Neural crest cell (in vitro differentiated cells): Measurements from ENCODE around the gene THTPA. TPM values are rescaled to one million over a fixed set of nuclear protein-coding genes. Genes with fewer than 3 reads are reported as not detected.

Experiments used
- DNase-seq: peaks from one replicate; pipeline ENCODE4 v3.0.0; 2021; ENCODE audit warnings: low read depth, mixed read lengths, low spot score
- H3K27ac Mint-ChIP-seq: one replicate; pipeline ENCODE4 v1.8.0; 2021; ENCODE audit warnings: mild to moderate bottlenecking, mixed read lengths; ENCODE audit not compliant: unreplicated experiment
- H3K27me3 Mint-ChIP-seq: 2 replicates; pipeline ENCODE4 v1.8.0; 2021; ENCODE audit warnings: low read depth, mild to moderate bottlenecking, mixed read lengths
- H3K36me3 Mint-ChIP-seq: 2 replicates; pipeline ENCODE4 v1.8.0; 2021; ENCODE audit warnings: low read depth, mild to moderate bottlenecking, mixed read lengths
- H3K4me1 Mint-ChIP-seq: 2 replicates; pipeline ENCODE4 v1.8.0; 2021; ENCODE audit warnings: mixed read lengths
- H3K4me3 Mint-ChIP-seq: one replicate; pipeline ENCODE4 v1.8.0; 2021; ENCODE audit warnings: mild to moderate bottlenecking, mixed read lengths
- H3K9me3 Mint-ChIP-seq: 2 replicates; pipeline ENCODE4 v1.8.0; 2021; ENCODE audit warnings: mixed read lengths
- total RNA-seq: library from RNA; stranded (reverse); gene quantifications from 2 replicates; pipeline ENCODE4 v1.2.1, GENCODE V29; 2021
- TF ChIP-seq, protein P1 (sequence below): fragments of 200-600 bp; sonication (generic); conservative IDR thresholded peaks from 2 replicates; pipeline ENCODE4 v1.5.0; 2021; ENCODE audit warnings: antibody characterized with exemption, mild to moderate bottlenecking

Gene THTPA
- total RNA-seq, 1 donor from 2014 or later, result 19.4 TPM

DNA sequence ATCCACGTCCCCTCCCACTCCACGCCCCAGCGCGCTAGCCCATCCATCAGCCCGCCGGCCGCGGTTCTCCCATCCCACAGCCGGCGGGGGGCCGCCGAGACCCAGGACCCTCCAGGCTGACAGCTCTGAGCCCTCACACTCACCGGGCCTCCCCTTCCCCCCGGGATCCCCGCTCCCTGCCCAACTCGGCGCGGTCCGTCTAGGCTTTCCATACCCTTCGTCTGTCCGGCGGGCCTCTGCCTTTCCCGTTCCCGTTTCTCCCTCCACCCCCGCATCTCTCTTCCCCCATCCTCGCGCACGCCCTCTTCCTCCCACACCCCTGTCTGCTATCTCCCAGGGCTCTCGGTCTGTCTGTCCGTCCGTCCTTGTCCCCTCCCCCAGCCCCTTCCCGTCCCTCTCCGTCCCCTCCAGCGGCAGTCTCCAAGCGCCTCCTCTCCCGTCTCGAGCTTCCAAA, 5.2 kb upstream of the THTPA start:
- H3K36me3 Mint-ChIP-seq, result no peaks in the 10 kb centered on the region
- peaks cover 12% of the 10 kb centered on the region for H3K4me1 Mint-ChIP-seq
- DNase-seq, result no peak
- peak overlapping the region; percentile 21 for H3K27ac Mint-ChIP-seq
- no peaks in the 10 kb centered on the region for H3K9me3 Mint-ChIP-seq
- no peaks in the 10 kb centered on the region for H3K27me3 Mint-ChIP-seq
- H3K4me3 Mint-ChIP-seq, result no peak overlapping the region
- TF ChIP-seq, protein P1, sequence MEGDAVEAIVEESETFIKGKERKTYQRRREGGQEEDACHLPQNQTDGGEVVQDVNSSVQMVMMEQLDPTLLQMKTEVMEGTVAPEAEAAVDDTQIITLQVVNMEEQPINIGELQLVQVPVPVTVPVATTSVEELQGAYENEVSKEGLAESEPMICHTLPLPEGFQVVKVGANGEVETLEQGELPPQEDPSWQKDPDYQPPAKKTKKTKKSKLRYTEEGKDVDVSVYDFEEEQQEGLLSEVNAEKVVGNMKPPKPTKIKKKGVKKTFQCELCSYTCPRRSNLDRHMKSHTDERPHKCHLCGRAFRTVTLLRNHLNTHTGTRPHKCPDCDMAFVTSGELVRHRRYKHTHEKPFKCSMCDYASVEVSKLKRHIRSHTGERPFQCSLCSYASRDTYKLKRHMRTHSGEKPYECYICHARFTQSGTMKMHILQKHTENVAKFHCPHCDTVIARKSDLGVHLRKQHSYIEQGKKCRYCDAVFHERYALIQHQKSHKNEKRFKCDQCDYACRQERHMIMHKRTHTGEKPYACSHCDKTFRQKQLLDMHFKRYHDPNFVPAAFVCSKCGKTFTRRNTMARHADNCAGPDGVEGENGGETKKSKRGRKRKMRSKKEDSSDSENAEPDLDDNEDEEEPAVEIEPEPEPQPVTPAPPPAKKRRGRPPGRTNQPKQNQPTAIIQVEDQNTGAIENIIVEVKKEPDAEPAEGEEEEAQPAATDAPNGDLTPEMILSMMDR, result no peak

DNA sequence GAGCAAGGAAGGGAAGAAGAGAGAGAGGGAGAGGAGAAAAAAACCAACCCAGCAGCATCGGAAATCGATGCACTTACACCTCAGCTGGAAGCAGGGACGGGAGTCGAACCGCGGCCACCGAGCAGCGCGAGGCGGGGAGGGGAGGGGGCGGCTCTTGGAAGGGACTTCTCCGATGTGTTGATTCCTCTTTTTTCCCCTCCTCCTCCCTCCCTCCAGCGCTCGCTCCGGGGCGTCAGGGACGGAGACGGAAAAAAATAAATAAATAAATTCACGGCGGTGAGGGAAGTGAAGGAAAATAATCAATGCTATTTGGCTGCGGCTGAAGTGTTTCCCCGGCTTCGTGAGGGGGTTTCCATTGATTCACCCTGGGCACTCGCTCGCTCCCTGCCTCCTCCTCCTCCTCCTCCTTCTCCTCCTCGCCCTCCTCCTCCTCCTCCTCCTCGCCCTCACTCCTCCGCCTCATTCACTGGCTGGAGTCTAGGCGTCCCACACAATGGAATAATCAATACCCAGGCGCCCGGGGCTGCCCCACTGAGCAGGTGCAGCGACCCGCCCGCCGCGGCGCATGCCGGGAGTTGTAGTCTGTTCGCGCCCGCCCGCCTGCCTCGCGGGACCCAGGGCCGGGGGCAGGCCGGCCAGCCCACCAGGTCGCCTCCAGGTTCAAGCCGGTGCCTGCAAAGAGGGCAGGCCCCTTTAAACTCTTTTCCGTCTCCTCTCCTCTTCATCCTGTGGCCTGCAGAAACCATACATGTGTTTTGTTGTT, 4.6 kb upstream of the THTPA start, which contains the start of gene ZFHX2:
ZFHX2 (minus strand) TSS at position 500 of the 763 bp plus-strand sequence. CDS start 16,440 bp downstream, outside the sequence.
- Mint-ChIP-seq H3K4me1 (peaks cover 18% of the 10 kb centered on the region), H3K9me3 (no peaks in the 10 kb centered on the region), H3K36me3 (no peaks in the 10 kb centered on the region), H3K4me3 (no peak within 1 kb of the TSS), H3K27me3 (no peaks in the 10 kb centered on the region), H3K27ac (peak within 1 kb of the TSS; percentile 21)
- TF ChIP-seq, protein P1, result no peak
- DNase-seq, result peak; percentile 83

DNA sequence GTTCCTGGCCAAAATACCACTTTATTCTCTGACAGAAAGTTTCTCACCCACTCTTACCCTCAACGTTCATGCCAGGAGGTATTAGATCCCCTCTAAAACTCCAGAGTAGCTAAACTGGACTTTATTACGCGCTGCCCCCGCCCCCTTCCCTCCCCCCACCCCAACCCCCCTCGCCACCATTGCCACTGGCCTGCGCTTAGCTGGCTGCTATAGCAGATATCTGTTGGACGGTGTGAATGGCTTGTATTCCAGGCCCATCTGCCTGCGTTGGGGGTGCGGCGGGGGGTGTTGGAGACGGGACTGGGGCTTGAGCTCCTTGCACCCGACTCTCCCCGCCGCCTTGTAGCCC, 564 bp upstream of the THTPA start:
- Mint-ChIP-seq H3K27me3 (no peaks in the 10 kb centered on the region), H3K36me3 (no peaks in the 10 kb centered on the region), H3K27ac (peak overlapping the region; percentile 97), H3K9me3 (no peaks in the 10 kb centered on the region), H3K4me1 (peaks cover 37% of the 10 kb centered on the region), H3K4me3 (peak overlapping the region; percentile 95)
- no peak for DNase-seq
- TF ChIP-seq, protein P1, result no peak

DNA sequence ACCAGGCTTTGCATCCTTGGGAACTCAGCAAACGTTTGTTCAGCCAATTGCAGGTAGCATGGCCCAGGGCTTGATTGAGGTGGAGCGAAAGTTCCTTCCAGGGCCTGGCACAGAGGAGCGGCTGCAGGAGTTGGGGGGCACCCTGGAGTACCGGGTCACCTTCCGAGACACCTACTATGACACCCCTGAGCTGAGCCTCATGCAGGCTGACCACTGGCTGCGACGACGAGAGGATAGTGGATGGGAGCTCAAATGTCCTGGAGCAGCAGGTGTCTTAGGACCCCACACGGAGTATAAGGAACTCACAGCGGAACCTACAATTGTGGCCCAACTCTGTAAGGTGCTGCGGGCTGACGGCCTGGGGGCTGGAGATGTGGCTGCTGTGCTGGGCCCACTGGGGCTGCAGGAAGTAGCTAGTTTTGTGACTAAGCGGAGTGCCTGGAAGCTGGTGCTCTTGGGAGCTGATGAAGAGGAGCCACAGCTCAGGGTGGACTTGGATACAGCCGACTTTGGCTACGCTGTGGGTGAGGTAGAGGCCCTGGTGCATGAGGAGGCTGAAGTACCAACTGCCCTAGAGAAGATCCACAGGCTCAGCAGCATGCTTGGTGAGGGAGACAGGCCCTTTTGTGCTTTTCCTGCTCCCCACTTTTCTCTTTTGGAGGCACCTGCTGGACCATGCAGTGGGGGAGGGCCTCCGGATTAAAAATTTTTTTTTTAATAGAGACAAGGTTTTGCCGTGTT, 799 bp downstream of the THTPA start:
- no peak overlapping the region for H3K27ac Mint-ChIP-seq
- peaks cover 34% of the 10 kb centered on the region for H3K4me1 Mint-ChIP-seq
- no peaks in the 10 kb centered on the region for H3K36me3 Mint-ChIP-seq
- TF ChIP-seq, protein P1, result no peak
- H3K27me3 Mint-ChIP-seq, result no peaks in the 10 kb centered on the region
- no peak for DNase-seq
- peak overlapping the region; percentile 95 for H3K4me3 Mint-ChIP-seq
- H3K9me3 Mint-ChIP-seq, result no peaks in the 10 kb centered on the region

DNA sequence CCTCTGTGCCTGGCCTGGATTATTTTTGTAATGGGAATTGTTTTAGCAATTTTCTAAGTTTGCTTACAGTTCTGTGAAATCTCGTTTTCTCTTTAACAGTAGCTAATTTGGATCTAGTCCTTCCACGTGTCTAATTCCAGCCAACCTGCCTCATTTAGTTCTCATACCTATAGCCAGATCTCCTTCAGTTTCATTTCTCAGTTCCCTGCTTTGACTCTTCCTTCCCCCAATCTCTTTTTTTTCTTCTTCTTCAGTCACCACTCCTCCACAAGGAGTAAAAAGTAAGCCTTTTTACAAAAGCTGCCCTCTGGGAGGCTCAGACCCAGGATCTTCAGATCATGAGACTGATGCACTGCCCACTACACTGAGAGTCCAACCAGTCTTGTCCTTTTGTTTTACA, 1.4 kb downstream of the THTPA start:
- Mint-ChIP-seq H3K9me3 (no peaks in the 10 kb centered on the region), H3K4me3 (peak overlapping the region; percentile 80), H3K4me1 (peaks cover 32% of the 10 kb centered on the region), H3K36me3 (no peaks in the 10 kb centered on the region), H3K27ac (no peak overlapping the region), H3K27me3 (no peaks in the 10 kb centered on the region)
- DNase-seq, result no peak
- TF ChIP-seq, protein P1, result no peak
